Neural cell (in vitro differentiated cells): ENCODE results near the gene METTL16.

Experiments used
- EP300 ChIP-seq: fragments of 450-650 bp; conservative IDR thresholded peaks from 2 replicates; pipeline ENCODE4 v1.6.1; 2014; ENCODE audit warnings: antibody characterized with exemption, mild to moderate bottlenecking, moderate library complexity; ENCODE audit not compliant: poor library complexity, severe bottlenecking
- EZH2 ChIP-seq: fragments of 200-600, 300-800 bp; shearing (Covaris generic), sonication (generic); IDR thresholded peaks from 2 replicates; pipeline ENCODE4 v1.6.1; 2014; ENCODE audit warnings: antibody characterized with exemption, low read length, borderline replicate concordance, mild to moderate bottlenecking; ENCODE audit not compliant: insufficient read depth, poor library complexity, severe bottlenecking
- MXI1 ChIP-seq: fragments of 450-650 bp; conservative IDR thresholded peaks from 2 replicates; pipeline ENCODE4 v1.6.1; 2014; ENCODE audit warnings: antibody characterized with exemption, mild to moderate bottlenecking; ENCODE audit not compliant: poor library complexity, severe bottlenecking
- POLR2AphosphoS5 ChIP-seq: IDR thresholded peaks from 2 replicates; pipeline ENCODE4 v1.6.1; 2012
- SMC3 ChIP-seq: fragments of 450-650 bp; conservative IDR thresholded peaks from 2 replicates; pipeline ENCODE4 v1.6.1; 2014; ENCODE audit warnings: antibody characterized with exemption, mild to moderate bottlenecking, moderate library complexity; ENCODE audit not compliant: poor library complexity
- TAF1 ChIP-seq: IDR thresholded peaks from 2 replicates; pipeline ENCODE4 v1.6.1; 2012; ENCODE audit warnings: low read depth
- TF ChIP-seq, protein P1 (sequence below): fragments of 450-650 bp; IDR thresholded peaks from 2 replicates; pipeline ENCODE4 v1.5.1; 2014; ENCODE audit warnings: antibody characterized with exemption, mild to moderate bottlenecking, moderate library complexity; ENCODE audit not compliant: poor library complexity, severe bottlenecking
- TF ChIP-seq, protein P2 (sequence below): IDR thresholded peaks from 2 replicates; pipeline ENCODE4 v1.6.1; 2012; ENCODE audit warnings: borderline replicate concordance

- no peak for TF ChIP-seq EZH2
- TF ChIP-seq, protein P1, sequence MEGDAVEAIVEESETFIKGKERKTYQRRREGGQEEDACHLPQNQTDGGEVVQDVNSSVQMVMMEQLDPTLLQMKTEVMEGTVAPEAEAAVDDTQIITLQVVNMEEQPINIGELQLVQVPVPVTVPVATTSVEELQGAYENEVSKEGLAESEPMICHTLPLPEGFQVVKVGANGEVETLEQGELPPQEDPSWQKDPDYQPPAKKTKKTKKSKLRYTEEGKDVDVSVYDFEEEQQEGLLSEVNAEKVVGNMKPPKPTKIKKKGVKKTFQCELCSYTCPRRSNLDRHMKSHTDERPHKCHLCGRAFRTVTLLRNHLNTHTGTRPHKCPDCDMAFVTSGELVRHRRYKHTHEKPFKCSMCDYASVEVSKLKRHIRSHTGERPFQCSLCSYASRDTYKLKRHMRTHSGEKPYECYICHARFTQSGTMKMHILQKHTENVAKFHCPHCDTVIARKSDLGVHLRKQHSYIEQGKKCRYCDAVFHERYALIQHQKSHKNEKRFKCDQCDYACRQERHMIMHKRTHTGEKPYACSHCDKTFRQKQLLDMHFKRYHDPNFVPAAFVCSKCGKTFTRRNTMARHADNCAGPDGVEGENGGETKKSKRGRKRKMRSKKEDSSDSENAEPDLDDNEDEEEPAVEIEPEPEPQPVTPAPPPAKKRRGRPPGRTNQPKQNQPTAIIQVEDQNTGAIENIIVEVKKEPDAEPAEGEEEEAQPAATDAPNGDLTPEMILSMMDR: peak; percentile 31
- TF ChIP-seq EP300: no peak
- no peak for TF ChIP-seq MXI1
- no peak for TF ChIP-seq TAF1
- TF ChIP-seq, protein P2, sequence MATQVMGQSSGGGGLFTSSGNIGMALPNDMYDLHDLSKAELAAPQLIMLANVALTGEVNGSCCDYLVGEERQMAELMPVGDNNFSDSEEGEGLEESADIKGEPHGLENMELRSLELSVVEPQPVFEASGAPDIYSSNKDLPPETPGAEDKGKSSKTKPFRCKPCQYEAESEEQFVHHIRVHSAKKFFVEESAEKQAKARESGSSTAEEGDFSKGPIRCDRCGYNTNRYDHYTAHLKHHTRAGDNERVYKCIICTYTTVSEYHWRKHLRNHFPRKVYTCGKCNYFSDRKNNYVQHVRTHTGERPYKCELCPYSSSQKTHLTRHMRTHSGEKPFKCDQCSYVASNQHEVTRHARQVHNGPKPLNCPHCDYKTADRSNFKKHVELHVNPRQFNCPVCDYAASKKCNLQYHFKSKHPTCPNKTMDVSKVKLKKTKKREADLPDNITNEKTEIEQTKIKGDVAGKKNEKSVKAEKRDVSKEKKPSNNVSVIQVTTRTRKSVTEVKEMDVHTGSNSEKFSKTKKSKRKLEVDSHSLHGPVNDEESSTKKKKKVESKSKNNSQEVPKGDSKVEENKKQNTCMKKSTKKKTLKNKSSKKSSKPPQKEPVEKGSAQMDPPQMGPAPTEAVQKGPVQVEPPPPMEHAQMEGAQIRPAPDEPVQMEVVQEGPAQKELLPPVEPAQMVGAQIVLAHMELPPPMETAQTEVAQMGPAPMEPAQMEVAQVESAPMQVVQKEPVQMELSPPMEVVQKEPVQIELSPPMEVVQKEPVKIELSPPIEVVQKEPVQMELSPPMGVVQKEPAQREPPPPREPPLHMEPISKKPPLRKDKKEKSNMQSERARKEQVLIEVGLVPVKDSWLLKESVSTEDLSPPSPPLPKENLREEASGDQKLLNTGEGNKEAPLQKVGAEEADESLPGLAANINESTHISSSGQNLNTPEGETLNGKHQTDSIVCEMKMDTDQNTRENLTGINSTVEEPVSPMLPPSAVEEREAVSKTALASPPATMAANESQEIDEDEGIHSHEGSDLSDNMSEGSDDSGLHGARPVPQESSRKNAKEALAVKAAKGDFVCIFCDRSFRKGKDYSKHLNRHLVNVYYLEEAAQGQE: no peak
- TF ChIP-seq POLR2AphosphoS5: no peak
- no peak for TF ChIP-seq SMC3
Observed at GRCh38 chr17:2366747-2367494, 144.8 kb downstream of the METTL16 start.
